HG02970 (cell line): Measurements from ENCODE around the gene PELI1.
A peak's percentile ranks its signal among the peaks of the same experiment; 100 is the strongest.

Experiments
- ATAC-seq: cut with Tn5 transposase; IDR thresholded peaks from one replicate; pipeline ENCODE4 v1.9.1; 2021; ENCODE audit warnings: mild to moderate bottlenecking, moderate library complexity, moderate number of reproducible peaks; ENCODE audit not compliant: unreplicated experiment, low FRiP score

Gene PELI1

GRCh38 chr2:64157792-64158191 lies 13.6 kb upstream of the PELI1 start:
- ATAC-seq: no peak

- no peak for ATAC-seq
Observed at GRCh38 chr2:64153811-64154210, 9.6 kb upstream of the PELI1 start.

GRCh38 chr2:64151476-64151875 lies 7.3 kb upstream of the PELI1 start:
- ATAC-seq: no peak

- ATAC-seq: no peak
Observed at GRCh38 chr2:64145714-64146113, 1.5 kb upstream of the PELI1 start.

GRCh38 chr2:64145119-64145518 lies 899 bp upstream of the PELI1 start:
- ATAC-seq: no peak

GRCh38 chr2:64143169-64144056 lies 807 bp downstream of the PELI1 start:
- ATAC-seq: peak; percentile 5

- no peak for ATAC-seq
Observed at GRCh38 chr2:64142741-64143168, 1.5 kb downstream of the PELI1 start.

- no peak for ATAC-seq
Observed at GRCh38 chr2:64141674-64142405, 2.4 kb downstream of the PELI1 start.

- ATAC-seq: no peak
Observed at GRCh38 chr2:64140665-64141200, 3.5 kb downstream of the PELI1 start.

GRCh38 chr2:64139956-64140355 lies 4.3 kb downstream of the PELI1 start:
- no peak for ATAC-seq

- no peak for ATAC-seq
Observed at GRCh38 chr2:64137996-64138395, 6.2 kb downstream of the PELI1 start.

- no peak for ATAC-seq
Observed at GRCh38 chr2:64137567-64137966, 6.7 kb downstream of the PELI1 start.

- ATAC-seq: no peak
Observed at GRCh38 chr2:64135421-64135820, 8.8 kb downstream of the PELI1 start.

GRCh38 chr2:64134813-64135212 lies 9.4 kb downstream of the PELI1 start:
- ATAC-seq: no peak

GRCh38 chr2:64133828-64134227 lies 10.4 kb downstream of the PELI1 start:
- no peak for ATAC-seq

GRCh38 chr2:64133354-64133753 lies 10.9 kb downstream of the PELI1 start:
- no peak for ATAC-seq

- no peak for ATAC-seq
Observed at GRCh38 chr2:64130333-64130732, 13.9 kb downstream of the PELI1 start.

- ATAC-seq: no peak
Observed at GRCh38 chr2:64128943-64129391, 15.3 kb downstream of the PELI1 start.

GRCh38 chr2:64128406-64128805 lies 15.8 kb downstream of the PELI1 start:
- no peak for ATAC-seq

- no peak for ATAC-seq
Observed at GRCh38 chr2:64127119-64127518, 17.1 kb downstream of the PELI1 start.

GRCh38 chr2:64126601-64127000 lies 17.6 kb downstream of the PELI1 start:
- ATAC-seq: no peak
